ENCODE data around the gene TPR. TPM values are rescaled to one million over a fixed set of nuclear protein-coding genes. Genes with fewer than 3 reads are reported as not detected.
"Not testable (repeated sequence)": the region's sequence is repeated elsewhere in the genome, so short reads cannot be mapped to it uniquely, and the experiment has no call there.

Gene TPR
- total RNA-seq = 100 to 1,000 TPM; 151 to 152 TPM

- ChIA-PET POLR2A (interaction anchor here (0.6 to 1.3 kb wide), 9 partner anchors 16 to 772 kb away, joined by 3 to 5 read pairs (median 4); no protein-coding TSS in a partner anchor), CTCF (interaction anchor here (0.5 to 2.1 kb wide), 27 partner anchors 12 to 960 kb away, joined by 3 to 32 read pairs (median 4); no protein-coding TSS in a partner anchor)
- peak within 1 kb of the TSS; percentile 98 for H3K27ac Mint-ChIP-seq
- H3K4me1 Mint-ChIP-seq = peaks cover 38% of the 10 kb centered on the region
- H3K9me3 Mint-ChIP-seq (ENCODE audit: low read depth) = no peaks in the 10 kb centered on the region
- H3K27me3 Mint-ChIP-seq = no peaks in the 10 kb centered on the region
- DNase-seq = peak; percentile 97
- intact Hi-C loops (cut with DNase I, micrococcal nuclease) = loop anchor here (1.0 to 10.0 kb wide), 5 partner anchors 1058 to 1621 kb away; partner anchors contain the start of genes EDEM3 (in 2 of the 2), IVNS1ABP (in 1 of the 2), RNF2 (in 1 of the 2) and SWT1 (in 1 of the 2)
- peak within 1 kb of the TSS; percentile 98 for H3K4me3 Mint-ChIP-seq
- H3K36me3 Mint-ChIP-seq (ENCODE audit: low read depth) = peaks cover 29% of the 10 kb centered on the region
- ATAC-seq = peak; percentile 90
Observed at GRCh38 chr1:186375152-186375928, at the start of gene TPR, which contains the start of gene ODR4. TPR (minus strand) TSS chr1:186375253; CDS start chr1:186375028, 225 bp downstream. ODR4 (plus strand) TSS chr1:186375838; CDS start chr1:186379786, 3,948 bp downstream.

- Mint-ChIP-seq H3K9me3 (ENCODE audit: low read depth) (no peaks in the 10 kb centered on the region), H3K36me3 (ENCODE audit: low read depth) (peaks cover 7% of the 10 kb centered on the region), H3K27me3 (no peaks in the 10 kb centered on the region), H3K4me3 (no peak overlapping the region), H3K4me1 (peaks cover 6% of the 10 kb centered on the region), H3K27ac (no peak overlapping the region)
- ChIA-PET POLR2A (no interaction called here), CTCF (interaction anchor here (0.7 to 2.2 kb wide), 3 partner anchors 20 to 52 kb away, joined by 3 to 5 read pairs (median 3); no protein-coding TSS in a partner anchor)
- DNase-seq = no peak
- intact Hi-C loops (cut with DNase I, micrococcal nuclease) = no loop called here
- no peak for ATAC-seq
Observed at GRCh38 chr1:186424539-186424938, 49.5 kb upstream of the TPR start.

GRCh38 chr1:186421446-186421845, 46.4 kb upstream of the TPR start:
- peaks cover 17% of the 10 kb centered on the region for H3K36me3 Mint-ChIP-seq (ENCODE audit: low read depth)
- H3K4me3 Mint-ChIP-seq = no peak overlapping the region
- no peak overlapping the region for H3K27ac Mint-ChIP-seq
- peaks cover 6% of the 10 kb centered on the region for H3K4me1 Mint-ChIP-seq
- ChIA-PET CTCF (interaction anchor here (0.7 kb wide), 1 partner anchor 17 kb away, joined by 3 read pairs; no protein-coding TSS in a partner anchor), POLR2A (no interaction called here)
- no peak for DNase-seq
- intact Hi-C loops (cut with DNase I, micrococcal nuclease) = no loop called here
- no peaks in the 10 kb centered on the region for H3K27me3 Mint-ChIP-seq
- no peak for ATAC-seq
- H3K9me3 Mint-ChIP-seq (ENCODE audit: low read depth) = no peaks in the 10 kb centered on the region

- peaks cover 6% of the 10 kb centered on the region for H3K4me1 Mint-ChIP-seq
- H3K4me3 Mint-ChIP-seq = no peak overlapping the region
- H3K27me3 Mint-ChIP-seq = no peaks in the 10 kb centered on the region
- ATAC-seq = no peak
- H3K27ac Mint-ChIP-seq = peak overlapping the region; percentile 69
- no peaks in the 10 kb centered on the region for H3K9me3 Mint-ChIP-seq (ENCODE audit: low read depth)
- no peak for DNase-seq
- ChIA-PET CTCF (interaction anchor here (0.6 to 1.1 kb wide), 4 partner anchors 15 to 46 kb away, joined by 3 to 4 read pairs (median 4); partner anchors contain the start of gene TPR), POLR2A (no interaction called here)
- intact Hi-C loops (cut with DNase I, micrococcal nuclease) = no loop called here
- H3K36me3 Mint-ChIP-seq (ENCODE audit: low read depth) = peaks cover 17% of the 10 kb centered on the region
Observed at GRCh38 chr1:186420923-186421322, 45.9 kb upstream of the TPR start.

- Mint-ChIP-seq H3K27ac (peak overlapping the region; percentile 69), H3K4me1 (peaks cover 6% of the 10 kb centered on the region), H3K9me3 (ENCODE audit: low read depth) (no peaks in the 10 kb centered on the region), H3K36me3 (ENCODE audit: low read depth) (peaks cover 17% of the 10 kb centered on the region), H3K4me3 (no peak overlapping the region), H3K27me3 (no peaks in the 10 kb centered on the region)
- ChIA-PET POLR2A (interaction anchor here (0.7 kb wide), 1 partner anchor 23 kb away, joined by 4 read pairs; no protein-coding TSS in a partner anchor), CTCF (interaction anchor here (0.6 to 1.1 kb wide), 4 partner anchors 15 to 45 kb away, joined by 3 to 4 read pairs (median 4); partner anchors contain the start of gene TPR)
- intact Hi-C loops (cut with DNase I, micrococcal nuclease) = no loop called here
- no peak for DNase-seq
- no peak for ATAC-seq
Observed at GRCh38 chr1:186420311-186420710, 45.3 kb upstream of the TPR start.

GRCh38 chr1:186418503-186418902, 43.5 kb upstream of the TPR start:
- H3K4me3 Mint-ChIP-seq = no peak overlapping the region
- peaks cover 6% of the 10 kb centered on the region for H3K4me1 Mint-ChIP-seq
- peaks cover 17% of the 10 kb centered on the region for H3K36me3 Mint-ChIP-seq (ENCODE audit: low read depth)
- ATAC-seq (no peak), DNase-seq (no peak)
- no peaks in the 10 kb centered on the region for H3K9me3 Mint-ChIP-seq (ENCODE audit: low read depth)
- intact Hi-C loops (cut with DNase I, micrococcal nuclease) = no loop called here
- POLR2A ChIA-PET = interaction anchor here (0.5 kb wide), 1 partner anchor 14 kb away, joined by 3 read pairs; no protein-coding TSS in a partner anchor
- H3K27me3 Mint-ChIP-seq = no peaks in the 10 kb centered on the region
- CTCF ChIA-PET = no interaction called here
- no peak overlapping the region for H3K27ac Mint-ChIP-seq

GRCh38 chr1:186413319-186413718, 38.3 kb upstream of the TPR start:
- DNase-seq = no peak
- Mint-ChIP-seq H3K36me3 (ENCODE audit: low read depth) (peaks cover 2% of the 10 kb centered on the region), H3K27me3 (no peaks in the 10 kb centered on the region), H3K4me1 (no peaks in the 10 kb centered on the region), H3K9me3 (ENCODE audit: low read depth) (no peaks in the 10 kb centered on the region), H3K4me3 (no peak overlapping the region), H3K27ac (no peak overlapping the region)
- no peak for ATAC-seq
- CTCF ChIA-PET = interaction anchor here (1.2 kb wide), 1 partner anchor 9 kb away, joined by 7 read pairs; no protein-coding TSS in a partner anchor
- POLR2A ChIA-PET = no interaction called here
- intact Hi-C loops (cut with DNase I, micrococcal nuclease) = no loop called here

GRCh38 chr1:186409091-186409490, 34.0 kb upstream of the TPR start:
- Mint-ChIP-seq H3K9me3 (ENCODE audit: low read depth) (no peaks in the 10 kb centered on the region), H3K27ac (no peak overlapping the region), H3K4me3 (no peak overlapping the region), H3K27me3 (no peaks in the 10 kb centered on the region), H3K36me3 (ENCODE audit: low read depth) (peaks cover 14% of the 10 kb centered on the region), H3K4me1 (no peaks in the 10 kb centered on the region)
- ChIA-PET POLR2A (no interaction called here), CTCF (interaction anchor here (0.6 to 0.7 kb wide), 2 partner anchors 8 to 29 kb away, joined by 3 read pairs; no protein-coding TSS in a partner anchor)
- no peak for ATAC-seq
- intact Hi-C loops (cut with DNase I, micrococcal nuclease) = no loop called here
- no peak for DNase-seq

GRCh38 chr1:186404454-186405051, 29.5 kb upstream of the TPR start:
- ChIA-PET POLR2A (interaction anchor here (0.7 kb wide), 1 partner anchor 14 kb away, joined by 3 read pairs; no protein-coding TSS in a partner anchor), CTCF (interaction anchor here (0.6 to 1.5 kb wide), 22 partner anchors 9 to 582 kb away, joined by 3 to 12 read pairs (median 3); partner anchors contain the start of gene TPR)
- H3K4me3 Mint-ChIP-seq = no peak overlapping the region
- ATAC-seq (peak; percentile 78), DNase-seq (no peak)
- H3K27me3 Mint-ChIP-seq = no peaks in the 10 kb centered on the region
- H3K27ac Mint-ChIP-seq = no peak overlapping the region
- H3K36me3 Mint-ChIP-seq (ENCODE audit: low read depth) = peaks cover 21% of the 10 kb centered on the region
- intact Hi-C loops (cut with DNase I, micrococcal nuclease) = loop anchor here (1.0 to 2.0 kb wide), 2 partner anchors 582 kb away; no protein-coding TSS in a partner anchor
- H3K9me3 Mint-ChIP-seq (ENCODE audit: low read depth) = no peaks in the 10 kb centered on the region
- H3K4me1 Mint-ChIP-seq = no peaks in the 10 kb centered on the region

GRCh38 chr1:186403632-186404031, 28.6 kb upstream of the TPR start:
- POLR2A ChIA-PET = no interaction called here
- CTCF ChIA-PET = interaction anchor here (0.6 to 1.5 kb wide), 16 partner anchors 10 to 573 kb away, joined by 3 to 12 read pairs (median 3); partner anchors contain the start of gene TPR
- Mint-ChIP-seq H3K27ac (no peak overlapping the region), H3K36me3 (ENCODE audit: low read depth) (peaks cover 24% of the 10 kb centered on the region), H3K27me3 (no peaks in the 10 kb centered on the region), H3K4me1 (no peaks in the 10 kb centered on the region), H3K4me3 (no peak overlapping the region), H3K9me3 (ENCODE audit: low read depth) (no peaks in the 10 kb centered on the region)
- intact Hi-C loops (cut with DNase I, micrococcal nuclease) = loop anchor here (1.0 to 2.0 kb wide), 2 partner anchors 583 kb away; no protein-coding TSS in a partner anchor
- no peak for ATAC-seq
- DNase-seq = no peak

- DNase-seq; H3K4me1 Mint-ChIP-seq; POLR2A ChIA-PET; intact Hi-C loops (cut with DNase I, micrococcal nuclease); H3K4me3 Mint-ChIP-seq; H3K27me3 Mint-ChIP-seq; H3K9me3 Mint-ChIP-seq (ENCODE audit: low read depth); ATAC-seq: not testable (repeated sequence)
- Mint-ChIP-seq H3K36me3 (ENCODE audit: low read depth) (peaks cover 18% of the 10 kb centered on the region), H3K27ac (peak overlapping the region; percentile 20)
- CTCF ChIA-PET = interaction anchor here (0.6 kb wide), 1 partner anchor 8 kb away, joined by 3 read pairs; no protein-coding TSS in a partner anchor
Observed at GRCh38 chr1:186401446-186401845, 26.4 kb upstream of the TPR start.
